ENCODE data around the gene MEI1. TPM values are rescaled to one million over a fixed set of nuclear protein-coding genes. Genes with fewer than 3 reads are reported as not detected.
A peak's percentile ranks its signal among the peaks of the same experiment; 100 is the strongest.

Gene MEI1
- polyA plus RNA-seq, 6 donors from 2014 or later = 75.0 to 160 (median 83.4) TPM

GRCh38 chr22:41815716-41816115, 116.4 kb downstream of the MEI1 start:
- H3K4me1 Mint-ChIP-seq = peaks cover 0 to 5% (median 4%) of the 10 kb centered on the region in 3 donors
- peaks cover 0 to 7% of the 10 kb centered on the region in 2 donors for H3K36me3 Mint-ChIP-seq
- no peak overlapping the region for H3K4me3 Mint-ChIP-seq
- H3K27ac Mint-ChIP-seq = no peak overlapping the region
- ATAC-seq (ENCODE audit: low read depth in 2 of 2) = no peak
- no peaks in the 10 kb centered on the region for H3K9me3 Mint-ChIP-seq
- DNase-seq = no peak
- no peaks in the 10 kb centered on the region for H3K27me3 Mint-ChIP-seq

DNA sequence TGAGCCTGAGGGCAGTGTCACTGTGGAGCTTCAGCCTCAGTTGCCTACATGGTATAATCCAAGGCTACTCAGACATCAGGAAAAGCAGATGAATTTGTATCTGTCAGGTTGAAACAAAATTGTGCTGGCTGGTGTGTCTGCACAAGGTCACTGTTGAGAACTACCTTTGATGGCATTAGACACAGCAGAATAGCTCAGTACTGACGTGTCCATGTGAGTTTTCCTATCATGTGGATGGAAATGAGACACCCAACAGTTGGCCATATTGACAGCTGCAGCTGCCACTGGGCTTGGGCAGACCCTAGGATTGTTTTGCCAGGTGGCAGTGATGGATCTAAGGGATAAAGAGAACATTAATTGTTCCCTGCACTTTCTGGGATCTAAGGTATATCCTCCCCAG, 116.9 kb downstream of the MEI1 start:
- no peak for ATAC-seq (ENCODE audit: low read depth in 2 of 2)
- Mint-ChIP-seq H3K4me3 (no peak overlapping the region), H3K4me1 (peaks cover 0 to 5% (median 4%) of the 10 kb centered on the region in 3 donors), H3K27ac (no peak overlapping the region), H3K27me3 (no peaks in the 10 kb centered on the region), H3K36me3 (peaks cover 0 to 7% of the 10 kb centered on the region in 2 donors), H3K9me3 (no peaks in the 10 kb centered on the region)
- no peak for DNase-seq

GRCh38 chr22:41816871-41817270, 117.6 kb downstream of the MEI1 start:
- Mint-ChIP-seq H3K4me3 (no peak overlapping the region), H3K36me3 (peaks cover 0 to 7% of the 10 kb centered on the region in 2 donors), H3K4me1 (peaks cover 0 to 9% (median 9%) of the 10 kb centered on the region in 3 donors), H3K27me3 (no peaks in the 10 kb centered on the region), H3K27ac (no peak overlapping the region), H3K9me3 (no peaks in the 10 kb centered on the region)
- DNase-seq (no peak), ATAC-seq (ENCODE audit: low read depth in 2 of 2) (no peak)

DNA sequence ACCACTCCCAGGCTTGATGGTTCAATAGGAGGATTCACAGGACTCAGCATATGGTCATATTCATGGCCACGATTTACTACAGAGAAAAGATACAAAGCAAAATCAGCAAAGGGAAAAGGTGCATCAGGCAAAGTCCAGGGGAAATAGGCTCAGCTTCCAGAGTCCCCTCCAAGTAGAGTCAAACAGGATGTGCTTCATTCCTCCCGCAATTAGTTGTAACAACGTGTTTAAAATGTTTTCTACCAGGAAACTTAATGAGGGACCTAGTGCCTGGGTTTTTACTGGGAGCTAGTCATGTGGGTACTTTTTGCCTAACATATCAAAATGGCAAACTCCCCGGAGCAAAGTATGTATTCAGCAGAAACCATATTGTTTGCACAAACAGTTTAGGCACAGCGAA, 118.7 kb downstream of the MEI1 start:
- H3K27ac Mint-ChIP-seq = no peak overlapping the region
- no peak for ATAC-seq (ENCODE audit: low read depth in 2 of 2)
- no peaks in the 10 kb centered on the region for H3K9me3 Mint-ChIP-seq
- H3K36me3 Mint-ChIP-seq = peaks cover 0 to 7% of the 10 kb centered on the region in 2 donors
- peaks cover 5 to 21% (median 15%) of the 10 kb centered on the region in 3 donors for H3K4me1 Mint-ChIP-seq
- DNase-seq = no peak
- no peaks in the 10 kb centered on the region for H3K27me3 Mint-ChIP-seq
- no peak overlapping the region for H3K4me3 Mint-ChIP-seq

DNA sequence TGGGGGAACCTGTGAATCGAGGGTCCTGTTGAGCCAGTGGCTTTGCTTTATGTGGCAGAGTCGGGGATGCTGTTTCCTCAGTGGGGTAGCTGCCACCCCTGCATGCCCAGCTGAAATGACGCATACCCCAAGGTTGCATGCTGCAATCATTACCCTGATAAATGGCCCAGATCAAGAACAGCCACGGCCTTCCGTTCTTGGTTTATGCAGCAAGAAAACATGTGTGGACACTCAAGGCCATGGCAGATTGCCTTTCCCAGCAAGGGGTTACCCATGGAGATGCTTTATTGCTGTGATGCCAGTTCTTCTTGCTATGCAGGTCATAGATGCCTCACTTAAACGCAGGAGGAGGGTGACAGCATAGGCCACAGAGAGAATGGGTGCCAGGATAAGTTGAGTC, 119.3 kb downstream of the MEI1 start:
- H3K36me3 Mint-ChIP-seq = peaks cover 0 to 7% of the 10 kb centered on the region in 2 donors
- ATAC-seq (ENCODE audit: low read depth in 2 of 2) = no peak
- H3K4me3 Mint-ChIP-seq = no peak overlapping the region
- no peaks in the 10 kb centered on the region for H3K27me3 Mint-ChIP-seq
- DNase-seq = no peak
- no peaks in the 10 kb centered on the region for H3K9me3 Mint-ChIP-seq
- H3K27ac Mint-ChIP-seq = no peak overlapping the region
- peaks cover 8 to 22% (median 15%) of the 10 kb centered on the region in 3 donors for H3K4me1 Mint-ChIP-seq

- Mint-ChIP-seq H3K4me1 (peaks cover 14 to 20% (median 18%) of the 10 kb centered on the region in 3 donors), H3K27me3 (no peaks in the 10 kb centered on the region), H3K36me3 (peaks cover 5 to 7% of the 10 kb centered on the region in 2 donors), H3K4me3 (no peak overlapping the region), H3K9me3 (no peaks in the 10 kb centered on the region), H3K27ac (peak overlapping the region in 2 of 6 donors; percentile 48 to 63)
- DNase-seq (no peak), ATAC-seq (ENCODE audit: low read depth in 2 of 2) (no peak)
These were observed 120.0 kb downstream of the MEI1 start for GRCh38 chr22:41819257-41819656.

GRCh38 chr22:41820447-41820846, 121.1 kb downstream of the MEI1 start:
- ATAC-seq (ENCODE audit: low read depth in 2 of 2) (no peak), DNase-seq (no peak)
- Mint-ChIP-seq H3K4me1 (peaks cover 14 to 18% (median 17%) of the 10 kb centered on the region in 3 donors), H3K27me3 (no peaks in the 10 kb centered on the region), H3K9me3 (no peaks in the 10 kb centered on the region), H3K36me3 (peaks cover 5 to 7% of the 10 kb centered on the region in 2 donors), H3K4me3 (no peak overlapping the region), H3K27ac (peak overlapping the region in 2 of 6 donors; percentile 22 to 56)

DNA sequence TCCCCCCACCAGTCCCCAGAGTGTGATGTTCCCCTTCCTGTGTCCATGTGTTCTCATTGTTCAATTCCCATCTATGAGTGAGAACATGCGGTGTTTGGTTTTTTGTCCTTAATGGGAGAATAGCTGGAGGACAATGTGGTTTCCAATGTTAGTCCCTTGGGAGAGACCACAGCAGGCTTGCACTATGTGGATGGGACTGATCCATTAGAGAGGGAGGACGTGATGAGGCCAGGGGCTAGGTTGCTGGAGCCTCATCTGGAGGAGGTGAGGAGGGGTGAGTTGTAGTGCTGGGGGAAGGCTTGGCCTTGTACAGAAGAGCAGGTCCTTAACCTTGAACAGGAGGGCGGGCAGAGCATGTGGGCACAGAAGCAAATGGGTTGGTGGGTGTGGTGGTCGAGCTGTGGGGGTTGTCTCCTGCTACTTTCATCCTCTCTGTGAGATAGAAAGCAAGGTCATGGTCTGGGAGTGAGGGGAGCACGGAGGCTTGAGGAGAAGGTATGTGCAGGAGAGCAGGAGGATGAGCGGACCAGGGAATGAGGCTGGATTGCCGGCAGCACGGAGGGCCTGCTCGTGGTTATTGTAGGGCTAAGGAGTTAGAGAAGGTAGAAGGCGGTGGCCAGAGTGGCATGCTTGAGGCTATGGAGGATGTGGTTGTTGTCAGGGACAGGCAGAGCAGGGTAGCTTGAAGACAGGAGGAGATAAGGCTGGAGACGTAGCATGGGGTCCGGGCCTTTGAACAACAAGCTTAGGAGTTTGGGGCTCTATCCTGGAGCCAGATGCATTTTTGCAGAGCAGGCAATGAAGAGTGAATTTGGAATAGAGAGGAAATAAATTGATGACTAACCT, 122.4 kb downstream of the MEI1 start:
- Mint-ChIP-seq H3K27ac (peak overlapping the region in 4 of 6 donors; percentile 20 to 82 (median 50)), H3K36me3 (peaks cover 5 to 7% of the 10 kb centered on the region in 2 donors), H3K4me3 (no peak overlapping the region), H3K27me3 (no peaks in the 10 kb centered on the region), H3K9me3 (no peaks in the 10 kb centered on the region), H3K4me1 (peaks cover 14 to 18% (median 17%) of the 10 kb centered on the region in 3 donors)
- DNase-seq (no peak), ATAC-seq (ENCODE audit: low read depth in 2 of 2) (no peak)

GRCh38 chr22:41822317-41823057, 123.2 kb downstream of the MEI1 start:
- Mint-ChIP-seq H3K27ac (peak overlapping the region; percentile 28 to 75 (median 38)), H3K4me1 (peaks cover 14 to 18% (median 17%) of the 10 kb centered on the region in 3 donors), H3K36me3 (peaks cover 5 to 7% of the 10 kb centered on the region in 2 donors), H3K9me3 (no peaks in the 10 kb centered on the region), H3K4me3 (no peak overlapping the region), H3K27me3 (no peaks in the 10 kb centered on the region)
- peak; percentile 73 for DNase-seq
- peak; percentile 96 to 97 for ATAC-seq (ENCODE audit: low read depth in 2 of 2)

GRCh38 chr22:41823797-41824196, 124.5 kb downstream of the MEI1 start:
- peaks cover 5 to 7% of the 10 kb centered on the region in 2 donors for H3K36me3 Mint-ChIP-seq
- no peaks in the 10 kb centered on the region for H3K27me3 Mint-ChIP-seq
- ATAC-seq (ENCODE audit: low read depth in 2 of 2) = no peak
- DNase-seq = no peak
- no peak overlapping the region for H3K4me3 Mint-ChIP-seq
- H3K9me3 Mint-ChIP-seq = no peaks in the 10 kb centered on the region
- H3K4me1 Mint-ChIP-seq = peaks cover 14 to 23% (median 23%) of the 10 kb centered on the region in 3 donors
- H3K27ac Mint-ChIP-seq = peak overlapping the region in 5 of 6 donors; percentile 4 to 91 (median 59)

GRCh38 chr22:41825376-41825775, 126.1 kb downstream of the MEI1 start:
- peaks cover 14 to 35% (median 28%) of the 10 kb centered on the region in 3 donors for H3K4me1 Mint-ChIP-seq
- no peaks in the 10 kb centered on the region for H3K9me3 Mint-ChIP-seq
- H3K27ac Mint-ChIP-seq = peak overlapping the region in 2 of 6 donors; percentile 29 to 89
- H3K4me3 Mint-ChIP-seq = no peak overlapping the region
- DNase-seq = no peak
- no peak for ATAC-seq (ENCODE audit: low read depth in 2 of 2)
- no peaks in the 10 kb centered on the region for H3K27me3 Mint-ChIP-seq
- peaks cover 0 to 5% of the 10 kb centered on the region in 2 donors for H3K36me3 Mint-ChIP-seq

- Mint-ChIP-seq H3K4me1 (peaks cover 14 to 41% (median 28%) of the 10 kb centered on the region in 3 donors), H3K9me3 (no peaks in the 10 kb centered on the region), H3K27me3 (no peaks in the 10 kb centered on the region), H3K36me3 (peaks cover 0 to 5% of the 10 kb centered on the region in 2 donors), H3K4me3 (no peak overlapping the region), H3K27ac (peak overlapping the region in 1 of 6 donors; percentile 29)
- ATAC-seq (ENCODE audit: low read depth in 2 of 2) (no peak), DNase-seq (no peak)
These were observed 126.7 kb downstream of the MEI1 start for GRCh38 chr22:41826021-41826420.

DNA sequence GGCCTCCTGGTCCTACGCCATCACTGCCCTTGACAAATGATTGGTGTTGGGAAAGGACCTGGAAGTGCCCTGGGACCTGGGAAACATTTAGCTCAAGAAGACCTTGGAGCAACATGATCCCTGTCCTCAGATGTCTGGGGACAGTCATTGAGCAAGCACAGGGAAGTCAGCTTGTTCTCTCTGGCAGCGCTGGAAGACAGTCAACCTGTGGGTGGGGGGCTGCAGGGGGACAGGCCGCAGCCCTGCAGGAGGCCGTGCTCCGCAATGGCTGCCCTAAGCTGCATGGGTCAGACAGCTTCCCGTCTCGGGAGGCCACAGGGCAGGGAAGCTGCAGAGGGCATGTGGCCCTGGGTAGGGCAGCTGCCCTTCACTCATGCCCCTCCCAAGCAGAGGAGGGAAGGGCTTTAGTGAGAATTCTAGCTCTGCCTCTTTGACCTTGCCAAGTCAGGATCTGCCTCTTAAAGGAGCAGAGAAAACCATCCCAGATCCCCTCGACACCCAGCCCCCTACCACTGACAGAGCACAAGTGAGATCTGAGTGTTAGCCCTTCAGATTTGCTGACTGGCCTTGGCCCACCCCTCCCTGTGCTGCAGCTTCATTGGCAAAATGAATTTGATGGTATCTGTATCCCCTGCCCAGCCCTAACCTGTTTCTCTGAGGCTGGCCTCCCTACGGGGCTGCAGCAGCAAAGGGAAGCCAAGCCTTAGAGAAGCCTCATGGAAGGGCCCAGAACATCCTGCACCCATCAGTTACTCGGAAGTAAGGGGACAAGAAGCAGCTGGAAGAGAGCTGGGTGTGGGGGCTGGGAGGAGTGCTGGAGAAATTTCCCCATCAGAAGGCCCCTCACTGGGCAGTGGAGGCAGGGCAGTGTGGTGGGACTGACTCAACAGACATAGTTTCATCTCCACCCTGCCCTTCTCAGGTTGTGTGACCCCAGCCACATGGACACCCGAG, 127.4 kb downstream of the MEI1 start:
- Mint-ChIP-seq H3K36me3 (peaks cover 0 to 5% of the 10 kb centered on the region in 2 donors), H3K27ac (peak overlapping the region in 4 of 6 donors; percentile 27 to 88 (median 70)), H3K27me3 (no peaks in the 10 kb centered on the region), H3K4me1 (peaks cover 16 to 48% (median 32%) of the 10 kb centered on the region in 3 donors), H3K4me3 (no peak overlapping the region), H3K9me3 (no peaks in the 10 kb centered on the region)
- no peak for ATAC-seq (ENCODE audit: low read depth in 2 of 2)
- no peak for DNase-seq

All from naive B cell (primary cell).